HL-60 (cell line): ENCODE data around the gene SEPTIN11.

Source experiments
- DNase-seq, 2 experiments: peaks; one replicate each; pipeline ENCODE4 v3.0.0-alpha.2; 2010 to 2020; ENCODE audit warnings: low read depth in 1 of 2, low spot score in 1 of 2
- H3K27ac ChIP-seq: fragments of 250-450 bp; sonication (Bioruptor Pico); replicated peaks from 2 replicates; pipeline ENCODE4 v1.5.1; 2020; ENCODE audit warnings: mild to moderate bottlenecking, moderate library complexity
- H3K27me3 ChIP-seq: fragments of 250-450 bp; sonication (Bioruptor Pico); 2 replicates; pipeline ENCODE4 v1.5.1; 2021; ENCODE audit warnings: mild to moderate bottlenecking, moderate library complexity; ENCODE audit not compliant: insufficient read depth, poor library complexity, severe bottlenecking
- H3K4me3 ChIP-seq: replicated peaks from 2 replicates; pipeline ENCODE4 v1.5.1; 2011; ENCODE audit warnings: mild to moderate bottlenecking, control low read depth, low read length; ENCODE audit not compliant: insufficient read depth
- CTCF ChIP-seq: IDR thresholded peaks from one replicate; pipeline ENCODE4 v1.5.1; 2011; ENCODE audit warnings: low read length, control low read depth, inconsistent platforms; ENCODE audit not compliant: insufficient read depth
- GABPA ChIP-seq: IDR thresholded peaks from 2 replicates; pipeline ENCODE4 v1.6.1; 2012; ENCODE audit warnings: low read depth
- POLR2AphosphoS5 ChIP-seq: IDR thresholded peaks from 2 replicates; pipeline ENCODE4 v1.6.1; 2012; ENCODE audit warnings: low read depth
- REST ChIP-seq: IDR thresholded peaks from 2 replicates; pipeline ENCODE4 v1.6.1; 2012; ENCODE audit warnings: low read depth; ENCODE audit not compliant: insufficient replicate concordance
- SPI1 ChIP-seq: IDR thresholded peaks from 2 replicates; pipeline ENCODE4 v1.6.1; 2012; ENCODE audit warnings: low read depth, mild to moderate bottlenecking, borderline replicate concordance

The SEPTIN11 gene

GRCh38 chr4:76948443-76949275, 893 bp upstream of the SEPTIN11 start:
- DNase-seq, result peak in 1 of 2 experiments; percentile 47
- TF ChIP-seq POLR2AphosphoS5 (no peak), REST (no peak), GABPA (no peak), CTCF (no peak), SPI1 (no peak)
- peak overlapping the region; percentile 75 for H3K4me3 ChIP-seq
- H3K27ac ChIP-seq, result peak overlapping the region; percentile 58
- H3K27me3 ChIP-seq, result no peaks in the 10 kb centered on the region

GRCh38 chr4:76950052-76950955, 752 bp downstream of the SEPTIN11 start:
- TF ChIP-seq GABPA (no peak), SPI1 (no peak), POLR2AphosphoS5 (no peak), REST (no peak), CTCF (no peak)
- peak overlapping the region; percentile 33 for H3K27ac ChIP-seq
- DNase-seq, result peak in 1 of 2 experiments; percentile 33
- H3K27me3 ChIP-seq, result no peaks in the 10 kb centered on the region
- H3K4me3 ChIP-seq, result peak overlapping the region; percentile 75

GRCh38 chr4:76950956-76951671, 1.6 kb downstream of the SEPTIN11 start:
- Histone ChIP-seq H3K27me3 (no peaks in the 10 kb centered on the region), H3K4me3 (peak overlapping the region; percentile 75), H3K27ac (no peak overlapping the region)
- peak; percentile 64; the same call in 1 of the 2 replicates for TF ChIP-seq SPI1
- no peak for TF ChIP-seq REST
- DNase-seq, result peak in 1 of 2 experiments; percentile 22
